NCI-H460 (cell line): ENCODE data around the gene USP17L11. TPM values are rescaled to one million over a fixed set of nuclear protein-coding genes. Genes with fewer than 3 reads are reported as not detected.
"Not testable (repeated sequence)": the region's sequence is repeated elsewhere in the genome, so short reads cannot be mapped to it uniquely, and the experiment has no call there.

Experiments
- DNase-seq: peaks from one replicate; pipeline ENCODE4 v3.0.0-alpha.2; 2016; ENCODE audit warnings: low read depth; ENCODE audit errors: extremely low read depth
- polyA plus RNA-seq: library from polyadenylated mRNA; depleted of rRNA; stranded (reverse); fragments of >200 nt; gene quantifications from 2 replicates; pipeline ENCODE4 v1.2.3, GENCODE V29; 2014; cell fraction: nucleus; rRNA removed
- total RNA-seq: library from RNA; depleted of rRNA; stranded (reverse); fragments of >200 nt; shearing (Covaris generic); gene quantifications from 2 replicates; pipeline ENCODE4 v1.2.3, GENCODE V29; 2014; rRNA removed

USP17L11 gene, protein sequence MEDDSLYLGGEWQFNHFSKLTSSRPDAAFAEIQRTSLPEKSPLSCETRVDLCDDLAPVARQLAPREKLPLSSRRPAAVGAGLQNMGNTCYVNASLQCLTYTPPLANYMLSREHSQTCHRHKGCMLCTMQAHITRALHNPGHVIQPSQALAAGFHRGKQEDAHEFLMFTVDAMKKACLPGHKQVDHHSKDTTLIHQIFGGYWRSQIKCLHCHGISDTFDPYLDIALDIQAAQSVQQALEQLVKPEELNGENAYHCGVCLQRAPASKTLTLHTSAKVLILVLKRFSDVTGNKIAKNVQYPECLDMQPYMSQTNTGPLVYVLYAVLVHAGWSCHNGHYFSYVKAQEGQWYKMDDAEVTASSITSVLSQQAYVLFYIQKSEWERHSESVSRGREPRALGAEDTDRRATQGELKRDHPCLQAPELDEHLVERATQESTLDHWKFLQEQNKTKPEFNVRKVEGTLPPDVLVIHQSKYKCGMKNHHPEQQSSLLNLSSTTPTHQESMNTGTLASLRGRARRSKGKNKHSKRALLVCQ
- total RNA-seq = not detected in 2 replicates
- polyA plus RNA-seq = not detected in 2 replicates

DNA sequence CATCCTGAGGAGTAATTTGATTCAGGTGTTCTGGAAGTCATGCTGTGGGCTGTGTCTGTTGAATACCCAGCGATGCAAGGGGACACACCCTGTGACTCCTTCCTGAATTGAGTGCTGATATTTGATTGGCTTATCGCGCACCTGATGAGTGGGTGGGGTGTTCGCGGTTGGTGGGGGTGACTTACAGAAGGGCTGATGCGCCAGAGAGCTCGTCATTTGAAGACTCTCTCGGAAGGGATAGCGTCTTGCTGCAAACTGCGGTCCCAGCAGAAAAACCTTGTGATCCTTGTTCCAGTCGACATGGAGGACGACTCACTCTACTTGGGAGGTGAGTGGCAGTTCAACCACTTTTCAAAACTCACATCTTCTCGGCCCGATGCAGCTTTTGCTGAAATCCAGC, at the start of gene USP17L11:
TSS of gene USP17L11 (plus strand) at position 301 of the 400 bp plus-strand sequence. CDS start at position 301, 0 bp downstream.
- not testable (repeated sequence) for DNase-seq

DNA sequence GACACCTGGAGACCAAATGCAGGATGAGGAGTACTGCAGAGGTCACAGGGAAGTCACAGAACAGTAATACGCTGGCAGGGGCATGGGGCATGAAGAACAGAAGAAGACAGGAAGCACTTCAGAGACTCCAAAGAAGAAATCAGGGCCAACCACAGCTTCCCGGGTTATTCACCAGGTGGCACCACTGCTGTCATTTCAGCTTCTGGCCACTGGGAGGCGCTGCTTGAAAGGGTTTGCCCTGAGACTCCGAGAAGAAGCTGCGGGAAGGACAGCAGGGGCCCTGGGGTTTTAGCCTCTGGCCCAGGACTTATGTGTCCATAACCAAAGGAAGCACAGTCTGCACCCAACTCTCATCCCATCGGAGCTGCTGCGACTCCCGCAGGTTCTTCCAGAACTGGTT, 49.2 kb upstream of the USP17L11 start:
- not testable (repeated sequence) for DNase-seq

DNA sequence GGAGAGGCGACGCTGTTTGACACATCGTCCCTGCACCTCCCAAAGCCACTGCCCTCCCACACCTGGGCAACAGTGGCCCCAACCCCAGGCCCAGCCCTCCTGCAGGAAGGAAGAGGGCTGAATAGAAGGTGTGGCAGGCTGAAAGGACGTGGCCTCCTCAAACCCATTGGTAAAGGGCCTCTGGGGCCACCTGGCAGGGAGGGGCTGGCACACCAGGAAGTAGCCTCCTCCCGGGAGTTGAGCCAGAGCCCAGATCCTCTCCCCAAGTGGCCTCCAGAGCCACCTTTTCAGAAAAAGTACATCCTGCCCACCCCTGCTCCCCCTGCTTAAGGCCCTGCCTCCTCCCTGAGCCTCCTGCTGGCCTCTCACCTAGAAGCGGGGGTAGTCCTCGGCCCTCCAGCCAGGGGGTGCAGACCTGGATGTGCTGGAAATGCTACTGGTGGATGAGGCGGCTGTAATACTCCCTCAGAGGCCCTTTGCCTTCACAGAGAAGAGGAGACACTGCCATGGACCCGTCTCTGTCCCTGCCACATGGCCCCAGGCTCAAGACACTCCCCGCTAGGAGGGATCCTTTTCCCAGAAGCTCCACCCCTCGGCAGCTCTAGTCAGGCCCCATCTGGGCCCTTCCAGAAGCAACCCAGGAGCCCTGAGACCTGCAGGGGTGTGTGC, 45.3 kb upstream of the USP17L11 start, which contains the start of gene FAM90A26:
TSS of gene FAM90A26 (plus strand) at position 619 of the 669 bp plus-strand sequence. CDS start 2,764 bp downstream, outside the sequence.
- not testable (repeated sequence) for DNase-seq

DNA sequence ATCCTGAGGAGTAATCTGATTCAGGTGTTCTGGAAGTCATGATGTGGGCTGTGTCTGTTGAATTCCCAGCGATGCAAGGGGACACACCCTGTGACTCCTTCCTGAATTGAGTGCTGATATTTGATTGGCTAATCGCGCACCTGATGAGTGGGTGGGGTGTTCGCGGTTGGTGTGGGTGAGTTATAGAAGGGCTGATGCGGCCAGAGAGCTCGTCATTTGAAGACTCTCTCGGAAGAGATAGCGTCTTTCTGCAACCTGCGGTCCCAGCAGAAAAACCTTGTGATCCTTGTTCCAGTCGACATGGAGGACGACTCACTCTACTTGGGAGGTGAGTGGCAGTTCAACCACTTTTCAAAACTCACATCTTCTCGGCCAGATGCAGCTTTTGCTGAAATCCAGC, 4.8 kb upstream of the USP17L11 start, which contains the start of gene USP17L10:
TSS of gene USP17L10 (plus strand) at position 301 of the 400 bp plus-strand sequence. CDS start at position 301, 0 bp downstream.
- not testable (repeated sequence) for DNase-seq

- not testable (repeated sequence) for DNase-seq
Measured at GRCh38 chr4:9214701-9215100, 504 bp upstream of the USP17L11 start.

- not testable (repeated sequence) for DNase-seq
Measured at GRCh38 chr4:9219852-9220251, 4.6 kb downstream of the USP17L11 start, which contains the start of gene USP17L12. Gene USP17L12, plus strand, starts transcription at chr4:9220152. Its CDS starts 0 bp downstream, at chr4:9220152.

- not testable (repeated sequence) for DNase-seq
Measured at GRCh38 chr4:9224596-9224995, 9.4 kb downstream of the USP17L11 start, which contains the start of gene USP17L13. Gene USP17L13, plus strand, starts transcription at chr4:9224896. Its CDS starts 0 bp downstream, at chr4:9224896.

DNA sequence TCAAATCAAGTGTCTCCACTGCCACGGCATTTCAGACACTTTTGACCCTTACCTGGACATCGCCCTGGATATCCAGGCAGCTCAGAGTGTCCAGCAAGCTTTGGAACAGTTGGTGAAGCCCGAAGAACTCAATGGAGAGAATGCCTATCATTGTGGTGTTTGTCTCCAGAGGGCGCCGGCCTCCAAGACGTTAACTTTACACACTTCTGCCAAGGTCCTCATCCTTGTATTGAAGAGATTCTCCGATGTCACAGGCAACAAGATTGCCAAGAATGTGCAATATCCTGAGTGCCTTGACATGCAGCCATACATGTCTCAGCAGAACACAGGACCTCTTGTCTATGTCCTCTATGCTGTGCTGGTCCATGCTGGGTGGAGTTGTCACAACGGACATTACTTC, 15.0 kb downstream of the USP17L11 start:
- DNase-seq = not testable (repeated sequence)

DNA sequence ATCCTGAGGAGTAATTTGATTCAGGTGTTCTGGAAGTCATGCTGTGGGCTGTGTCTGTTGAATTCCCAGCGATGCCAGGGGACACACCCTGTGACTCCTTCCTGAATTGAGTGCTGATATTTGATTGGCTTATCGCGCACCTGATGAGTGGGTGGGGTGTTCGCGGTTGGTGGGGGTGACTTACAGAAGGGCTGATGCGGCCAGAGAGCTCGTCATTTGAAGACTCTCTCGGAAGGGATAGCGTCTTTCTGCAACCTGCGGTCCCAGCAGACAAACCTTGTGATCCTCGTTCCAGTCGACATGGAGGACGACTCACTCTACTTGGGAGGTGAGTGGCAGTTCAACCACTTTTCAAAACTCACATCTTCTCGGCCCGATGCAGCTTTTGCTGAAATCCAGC, 18.9 kb downstream of the USP17L11 start, which contains the start of gene USP17L15:
TSS of gene USP17L15 (plus strand) at position 301 of the 400 bp plus-strand sequence. CDS start at position 301, 0 bp downstream.
- DNase-seq = not testable (repeated sequence)

DNA sequence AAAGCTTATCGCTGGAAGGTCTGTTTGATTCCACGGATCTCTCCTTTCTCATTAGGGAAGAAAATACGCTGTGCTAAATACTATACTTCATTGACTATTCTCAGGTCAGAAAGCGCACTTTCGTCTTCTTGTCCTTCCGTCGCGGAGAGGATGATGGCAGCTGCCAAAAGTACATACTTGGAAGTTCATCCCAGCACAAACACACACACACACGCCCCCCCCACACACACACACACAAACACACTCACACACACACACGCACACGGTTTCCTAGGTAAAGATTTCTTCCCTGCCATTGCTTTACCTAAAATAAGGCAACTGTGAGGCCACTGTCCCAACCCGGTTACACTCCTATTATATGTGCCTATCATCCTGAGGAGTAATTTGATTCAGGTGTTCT, 23.3 kb downstream of the USP17L11 start:
- DNase-seq = not testable (repeated sequence)

DNA sequence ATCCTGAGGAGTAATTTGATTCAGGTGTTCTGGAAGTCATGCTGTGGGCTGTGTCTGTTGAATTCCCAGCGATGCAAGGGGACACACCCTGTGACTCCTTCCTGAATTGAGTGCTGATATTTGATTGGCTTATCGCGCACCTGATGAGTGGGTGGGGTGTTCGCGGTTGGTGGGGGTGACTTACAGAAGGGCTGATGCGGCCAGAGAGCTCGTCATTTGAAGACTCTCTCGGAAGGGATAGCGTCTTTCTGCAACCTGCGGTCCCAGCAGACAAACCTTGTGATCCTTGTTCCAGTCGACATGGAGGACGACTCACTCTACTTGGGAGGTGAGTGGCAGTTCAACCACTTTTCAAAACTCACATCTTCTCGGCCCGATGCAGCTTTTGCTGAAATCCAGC, 28.4 kb downstream of the USP17L11 start, which contains the start of gene USP17L17:
TSS of gene USP17L17 (plus strand) at position 301 of the 400 bp plus-strand sequence. CDS start at position 301, 0 bp downstream.
- DNase-seq = not testable (repeated sequence)

GRCh38 chr4:9247953-9248680, 32.9 kb downstream of the USP17L11 start, which contains the start of gene USP17L18:
Gene USP17L18, plus strand, starts transcription at chr4:9248630. Its CDS starts 0 bp downstream, at chr4:9248630.
- not testable (repeated sequence) for DNase-seq

- not testable (repeated sequence) for DNase-seq
Measured at GRCh38 chr4:9253078-9253477, 37.9 kb downstream of the USP17L11 start, which contains the start of gene USP17L19. Gene USP17L19, plus strand, starts transcription at chr4:9253378. Its CDS starts 0 bp downstream, at chr4:9253378.

DNA sequence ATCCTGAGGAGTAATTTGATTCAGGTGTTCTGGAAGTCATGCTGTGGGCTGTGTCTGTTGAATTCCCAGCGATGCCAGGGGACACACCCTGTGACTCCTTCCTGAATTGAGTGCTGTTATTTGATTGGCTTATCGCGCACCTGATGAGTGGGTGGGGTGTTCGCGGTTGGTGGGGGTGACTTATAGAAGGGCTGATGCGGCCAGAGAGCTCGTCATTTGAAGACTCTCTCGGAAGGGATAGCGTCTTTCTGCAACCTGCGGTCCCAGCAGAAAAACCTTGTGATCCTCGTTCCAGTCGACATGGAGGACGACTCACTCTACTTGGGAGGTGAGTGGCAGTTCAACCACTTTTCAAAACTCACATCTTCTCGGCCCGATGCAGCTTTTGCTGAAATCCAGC, 42.6 kb downstream of the USP17L11 start, which contains the start of gene USP17L20:
TSS of gene USP17L20 (plus strand) at position 301 of the 400 bp plus-strand sequence. CDS start at position 301, 0 bp downstream.
- DNase-seq = not testable (repeated sequence)

- DNase-seq = not testable (repeated sequence)
Measured at GRCh38 chr4:9262572-9262971, 47.4 kb downstream of the USP17L11 start, which contains the start of gene USP17L21. Gene USP17L21, plus strand, starts transcription at chr4:9262872. Its CDS starts 0 bp downstream, at chr4:9262872.
